Activated CD4-positive, alpha-beta T cell treated with anti-CD3 and anti-CD28 coated beads, Interleukin-10, Interleukin-2, amounts not matched to agents 100 ng/mL and 50 ng/mL, durations not matched to agents 16 hours and 8 hours (primary cell): ENCODE data around the gene POLR1E.
A peak's percentile ranks its signal among the peaks of the same experiment; 100 is the strongest.

ENCODE experiments used
- DNase-seq: peaks from one replicate; pipeline ENCODE4 v3.0.0-alpha.2; 2020

Gene POLR1E

DNA sequence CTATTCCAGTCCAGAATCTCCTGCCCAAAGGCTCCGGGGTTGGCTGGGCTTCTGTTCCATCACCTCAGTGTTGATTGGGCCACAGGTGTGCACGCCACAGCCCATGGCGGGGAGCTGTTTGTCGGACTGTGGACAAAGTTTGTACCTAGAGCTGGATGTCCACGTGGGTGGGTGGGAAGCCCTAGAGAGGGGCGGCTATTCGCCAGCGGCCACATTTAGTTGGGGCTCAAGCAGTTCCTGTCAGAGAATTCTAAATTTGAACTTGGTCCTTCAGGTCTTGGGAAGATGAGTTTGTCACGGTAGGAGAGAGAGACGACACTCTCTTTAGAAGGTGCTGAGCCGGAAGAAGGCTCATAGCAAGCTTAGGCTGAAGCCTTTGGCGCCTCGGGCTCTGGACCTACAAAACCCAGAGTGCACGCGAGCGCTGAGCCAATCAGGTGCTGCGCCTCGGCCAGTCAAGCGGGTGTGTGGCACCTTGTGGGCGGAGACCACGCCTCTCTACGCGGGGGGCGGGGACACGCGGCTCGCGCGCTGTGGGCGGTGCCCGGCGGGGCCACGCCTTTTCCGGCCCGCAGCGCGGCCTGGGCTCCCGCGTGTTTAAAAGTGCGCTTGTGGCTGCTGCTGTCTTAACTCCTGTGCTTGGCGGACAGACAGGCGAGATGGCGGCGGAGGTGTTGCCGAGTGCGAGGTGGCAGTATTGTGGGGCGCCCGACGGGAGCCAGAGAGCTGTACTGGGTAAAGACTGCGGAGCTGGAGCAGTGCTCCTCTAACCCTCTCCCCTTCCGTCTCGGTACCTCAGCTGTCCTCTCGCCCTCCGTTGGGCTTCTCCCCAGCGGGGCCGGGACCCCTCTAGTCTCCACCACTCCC lies at the start of gene POLR1E:
POLR1E (plus strand) TSS at position 560 of the 867 bp plus-strand sequence; CDS start at position 660, 100 bp downstream.
- DNase-seq: peak; percentile 98

DNA sequence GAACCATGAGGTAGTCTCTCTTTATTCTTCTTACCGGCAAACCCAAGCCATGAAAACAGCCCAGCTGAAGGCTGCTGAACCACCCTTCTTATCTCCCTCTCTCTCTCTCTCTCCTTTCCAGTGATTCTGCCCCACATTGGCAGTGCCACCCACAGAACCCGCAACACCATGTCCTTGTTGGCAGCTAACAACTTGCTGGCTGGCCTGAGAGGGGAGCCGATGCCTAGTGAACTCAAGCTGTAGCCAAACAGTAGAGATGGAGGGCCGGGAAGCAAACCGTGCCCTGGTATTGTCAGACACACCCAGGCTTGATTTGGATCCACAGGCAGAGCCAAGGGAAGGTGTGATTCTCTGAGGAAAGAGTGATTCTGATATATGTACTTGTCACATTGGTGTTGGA lies 49.2 kb upstream of the POLR1E start:
- no peak for DNase-seq

- no peak for DNase-seq
Observed at GRCh38 chr9:37437010-37437409, 48.7 kb upstream of the POLR1E start.

GRCh38 chr9:37437621-37438020 lies 48.1 kb upstream of the POLR1E start:
- no peak for DNase-seq

- no peak for DNase-seq
Observed at GRCh38 chr9:37438359-37438758, 47.4 kb upstream of the POLR1E start.

GRCh38 chr9:37441776-37442370 lies 43.9 kb upstream of the POLR1E start:
- DNase-seq: no peak

DNA sequence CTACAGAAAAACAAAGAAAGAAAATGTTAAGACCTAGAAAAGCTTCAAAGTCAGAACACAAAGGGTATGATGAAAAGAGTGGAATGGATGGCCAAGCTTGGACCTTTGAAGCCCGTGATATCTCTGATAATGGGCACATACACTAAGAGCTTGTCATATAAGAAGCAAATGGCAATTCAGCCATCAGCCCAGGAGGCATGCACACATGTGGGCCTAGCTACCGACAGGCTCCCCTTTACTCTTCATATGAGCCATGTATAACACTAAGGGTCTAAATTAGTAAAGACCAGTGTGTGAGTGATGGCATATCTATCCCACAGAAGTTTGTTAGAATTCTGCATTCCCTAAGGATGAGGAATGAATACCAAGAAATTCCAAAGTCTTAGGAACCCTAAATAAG lies 43.2 kb upstream of the POLR1E start:
- no peak for DNase-seq

DNA sequence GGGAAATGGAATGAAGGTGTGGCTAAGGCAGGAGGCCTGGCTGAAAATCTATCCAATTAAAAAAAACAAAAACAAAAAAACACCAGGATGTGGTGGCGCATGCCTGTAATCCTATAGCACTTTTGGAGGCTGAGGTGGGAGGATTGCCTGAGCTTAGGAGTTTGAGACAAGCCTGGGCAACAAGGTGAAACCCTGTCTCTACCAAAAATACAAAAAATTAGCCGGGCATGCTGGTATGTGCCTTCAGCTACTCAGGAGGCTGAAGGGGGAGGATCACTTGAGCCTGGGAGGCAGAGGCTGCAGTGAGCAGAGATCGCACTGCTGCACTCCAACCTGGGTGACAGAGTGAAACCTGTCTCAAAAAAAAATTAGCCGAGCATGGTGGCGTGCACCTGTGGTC lies 42.2 kb upstream of the POLR1E start:
- DNase-seq: no peak

DNA sequence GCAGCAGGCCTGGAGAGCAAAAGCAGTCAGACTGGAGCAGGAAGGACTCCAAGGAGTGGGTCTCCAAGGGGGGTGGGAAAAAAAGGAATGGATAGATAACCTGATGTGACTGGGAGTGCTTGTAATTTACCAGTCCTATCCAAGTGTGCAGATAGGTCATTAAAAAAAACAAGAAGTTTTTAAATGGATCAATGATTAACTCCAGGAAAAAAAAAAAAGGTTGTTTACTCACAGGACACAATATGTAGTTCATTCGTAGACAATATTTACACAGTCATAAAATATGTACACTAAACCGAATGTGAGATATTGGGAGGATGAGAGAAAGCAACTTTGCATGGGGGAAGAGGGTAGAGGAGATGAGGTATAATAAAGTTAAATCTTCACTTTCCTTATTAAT lies 40.9 kb upstream of the POLR1E start:
- DNase-seq: no peak

DNA sequence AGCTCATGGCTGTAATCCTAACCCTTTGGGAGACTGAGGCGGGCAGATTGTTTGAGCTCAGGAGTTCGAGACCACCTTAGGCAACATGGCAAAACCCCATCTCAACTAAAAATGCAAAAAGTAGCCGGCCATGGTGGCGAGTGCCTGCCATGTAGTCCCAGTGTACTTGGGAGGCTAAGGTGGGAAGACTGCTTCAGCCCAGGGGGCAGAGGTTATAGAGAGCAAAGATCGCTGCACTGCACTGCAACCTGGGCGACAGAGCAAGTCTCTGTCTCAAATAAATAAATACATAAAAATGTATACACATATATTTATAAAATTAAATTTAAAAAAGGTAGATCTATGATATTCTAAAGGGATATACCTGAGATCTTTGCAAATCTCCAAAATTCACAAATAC lies 39.9 kb upstream of the POLR1E start:
- no peak for DNase-seq

GRCh38 chr9:37446401-37446800 lies 39.3 kb upstream of the POLR1E start:
- no peak for DNase-seq

DNA sequence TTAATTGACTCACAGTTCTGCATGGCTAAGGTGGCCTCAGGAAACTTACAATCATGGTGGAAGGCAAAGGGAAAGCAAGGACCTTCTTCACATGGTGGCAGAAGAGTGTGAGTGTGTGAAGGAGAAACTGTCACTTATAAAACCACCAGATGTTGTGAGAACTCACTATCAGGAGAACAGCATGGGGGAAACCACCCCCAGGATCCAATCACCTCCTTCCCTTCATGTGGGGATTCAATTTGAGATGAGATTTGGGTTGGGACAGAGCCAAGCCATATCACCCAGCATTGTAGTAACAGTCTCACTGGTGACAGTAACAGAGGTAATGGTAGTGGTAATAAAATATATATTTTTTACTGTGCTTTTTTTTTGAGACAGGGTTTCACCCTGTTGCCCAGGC lies 38.6 kb upstream of the POLR1E start:
- no peak for DNase-seq

GRCh38 chr9:37449862-37450632 lies 35.7 kb upstream of the POLR1E start:
- no peak for DNase-seq

DNA sequence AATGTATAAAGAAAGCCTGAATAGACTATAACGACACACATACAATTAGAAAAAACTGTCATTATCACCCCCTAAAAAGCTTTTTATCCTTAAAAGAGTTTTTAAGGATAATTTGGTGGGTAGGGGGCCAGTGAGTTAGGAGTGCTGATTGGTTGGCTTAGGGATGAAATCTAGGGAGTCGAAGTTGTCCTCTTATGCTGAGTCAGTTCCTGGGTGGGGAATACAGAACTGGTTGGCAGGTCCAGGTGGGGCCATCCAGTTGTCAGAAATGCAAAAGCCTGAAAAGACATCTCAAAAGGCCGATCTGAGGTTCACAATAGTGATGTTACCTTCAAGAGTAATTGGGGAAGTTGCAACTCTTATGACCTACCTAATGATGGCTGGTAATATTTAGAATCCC lies 34.1 kb upstream of the POLR1E start:
- no peak for DNase-seq

GRCh38 chr9:37452611-37453010 lies 33.1 kb upstream of the POLR1E start:
- no peak for DNase-seq

DNA sequence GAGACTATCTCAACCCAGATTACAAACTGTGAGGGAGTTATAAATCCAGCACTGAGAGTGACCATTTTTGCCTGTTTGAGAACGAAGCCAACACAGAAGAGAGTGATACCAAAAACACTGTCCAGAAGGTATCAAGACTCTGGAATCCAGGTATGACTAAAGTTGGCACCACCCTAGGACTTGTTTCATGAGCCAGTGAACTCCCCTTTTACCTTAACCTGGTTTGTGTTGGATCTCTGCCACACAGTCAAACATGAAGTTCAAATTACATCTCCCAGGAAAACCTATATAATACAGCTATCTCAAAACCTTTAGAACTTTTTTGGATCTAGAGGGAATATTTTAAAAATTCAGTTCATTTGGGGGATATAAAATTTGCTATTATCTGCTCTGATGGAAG lies 31.9 kb upstream of the POLR1E start:
- no peak for DNase-seq

DNA sequence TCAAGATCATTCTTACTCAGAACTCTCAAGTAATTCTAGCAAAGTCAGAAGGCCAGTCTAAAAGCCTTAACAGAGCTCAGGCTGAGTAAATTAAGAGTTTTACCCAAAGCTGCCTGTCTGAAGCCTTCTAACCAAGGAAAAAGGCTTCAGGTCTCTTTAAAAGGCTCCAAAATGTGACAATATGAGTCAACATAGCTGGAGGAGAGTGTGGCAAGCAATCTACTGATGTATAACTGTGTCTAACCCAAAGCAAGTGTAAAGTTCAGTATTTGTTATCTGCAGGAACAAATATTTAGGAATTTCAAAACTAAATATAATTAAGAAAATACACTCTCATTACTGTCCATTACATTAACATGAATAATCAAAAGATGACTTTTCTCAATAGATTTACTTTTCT lies 31.5 kb upstream of the POLR1E start:
- no peak for DNase-seq

DNA sequence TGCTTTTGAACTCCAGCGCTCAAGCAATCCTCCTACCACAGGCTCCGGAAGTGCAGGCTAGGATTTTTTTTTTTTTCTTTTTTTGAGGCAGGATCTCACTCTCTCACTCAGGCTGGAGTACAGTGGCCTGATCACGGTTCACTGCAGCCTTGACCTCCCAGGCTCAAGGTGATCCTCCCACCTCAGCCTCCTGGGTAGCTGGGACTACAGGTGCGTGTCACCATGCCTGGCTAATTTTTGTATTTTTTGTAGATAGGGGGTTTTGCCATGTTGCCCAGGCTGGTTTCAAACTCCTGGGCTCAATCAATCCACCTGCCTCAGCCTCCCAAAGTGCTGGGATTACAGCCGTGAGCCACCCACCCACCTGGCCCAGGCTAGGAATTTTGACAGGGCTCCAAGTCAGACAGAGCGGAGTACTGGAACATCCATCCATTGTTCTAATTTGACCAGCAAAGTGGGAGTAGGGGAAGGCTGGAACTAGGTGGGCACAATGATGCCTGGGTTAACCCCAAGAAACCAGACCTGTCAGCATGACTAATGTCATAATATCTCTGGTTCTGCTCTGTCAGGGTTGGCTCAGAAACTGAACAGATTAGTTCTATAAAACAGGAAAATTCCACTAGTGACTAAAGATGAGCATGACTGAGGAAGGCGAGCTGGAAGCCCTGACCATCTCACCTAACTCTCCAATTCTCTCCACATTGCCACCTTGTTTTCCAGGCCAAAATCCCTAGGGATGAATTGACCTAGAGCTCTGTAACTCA lies 29.7 kb upstream of the POLR1E start:
- no peak for DNase-seq

- DNase-seq: no peak
Observed at GRCh38 chr9:37456817-37457216, 28.9 kb upstream of the POLR1E start.

DNA sequence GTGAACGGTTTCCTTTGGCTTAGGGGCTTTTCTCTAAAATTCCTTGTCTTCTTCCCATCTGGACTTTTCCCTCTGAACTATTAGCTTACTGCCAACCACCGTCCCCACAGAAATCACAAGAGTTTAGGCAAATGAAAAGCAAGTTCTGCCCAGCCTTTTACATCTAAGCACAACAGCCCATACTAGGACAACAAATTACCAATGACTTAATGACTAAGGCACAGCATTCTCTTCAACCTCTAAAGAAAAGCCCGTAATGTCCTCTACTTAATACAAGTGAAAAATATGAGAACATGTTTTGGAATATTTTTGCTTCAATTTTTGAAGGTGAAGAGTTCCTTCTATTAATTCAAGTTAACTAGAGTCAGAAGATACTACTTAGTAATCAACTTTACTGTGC lies 21.7 kb upstream of the POLR1E start:
- DNase-seq: no peak

DNA sequence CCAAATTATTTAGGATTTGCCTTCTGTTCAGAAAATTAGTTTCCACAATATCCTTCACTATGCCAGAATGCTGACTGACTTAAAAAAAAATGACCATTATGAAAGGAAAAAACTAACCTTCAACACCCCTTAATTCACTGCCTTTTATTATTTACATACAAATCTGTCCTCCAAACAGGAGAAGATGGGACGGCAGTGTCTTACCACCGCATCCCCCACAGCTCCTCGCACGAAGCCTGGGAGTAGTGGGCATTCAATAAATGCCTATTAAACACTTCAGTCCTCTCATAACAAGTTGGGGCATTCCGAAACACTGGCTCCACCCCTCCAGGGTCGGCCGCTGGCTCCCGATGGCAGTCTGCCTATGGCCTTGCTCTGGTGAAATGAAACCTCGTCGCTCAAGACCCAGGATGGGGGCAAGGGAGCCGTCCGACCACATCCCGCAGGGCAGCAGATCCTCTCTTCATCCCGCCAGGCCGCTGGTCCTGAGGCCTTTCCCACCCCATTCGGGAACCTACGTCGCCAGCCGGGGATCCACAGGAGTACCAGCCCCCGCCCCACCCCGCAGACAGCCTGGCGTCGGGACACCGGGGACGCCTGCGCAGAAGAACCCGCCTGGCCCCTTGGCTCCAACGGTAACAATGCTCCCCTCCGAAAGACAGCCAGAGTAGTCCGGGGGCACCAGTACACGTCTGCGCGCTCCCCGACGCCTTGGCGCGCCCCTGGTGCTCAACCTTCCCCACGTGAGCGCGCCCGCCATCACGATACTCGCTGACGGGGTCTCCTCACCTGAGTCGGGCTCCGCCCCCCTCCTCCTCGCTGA lies 21.1 kb upstream of the POLR1E start:
- peak; percentile 71 for DNase-seq
